DMS 273 (cell line): ENCODE measurements around the gene ARHGEF9.
A peak's percentile ranks its signal among the peaks of the same experiment; 100 is the strongest.
"Not testable (repeated sequence)": the region's sequence is repeated elsewhere in the genome, so short reads cannot be mapped to it uniquely, and the experiment has no call there.

Experiments
- DNase-seq: peaks from one replicate; lab custom pipeline; 2025; ENCODE audit not compliant: unreplicated experiment; lab: John Stamatoyannopoulos, UW

The ARHGEF9 gene

GRCh38 chrX:63784902-63785707 lies at the start of gene ARHGEF9:
Gene ARHGEF9 (minus strand): TSS chrX:63785214. CDS start chrX:63785145, 69 bp downstream.
- DNase-seq = peak; percentile 58

- DNase-seq = not testable (repeated sequence)
Observed at GRCh38 chrX:63825446-63825845, 40.4 kb upstream of the ARHGEF9 start.

GRCh38 chrX:63818156-63818555 lies 33.1 kb upstream of the ARHGEF9 start:
- no peak for DNase-seq

GRCh38 chrX:63817696-63818095 lies 32.7 kb upstream of the ARHGEF9 start:
- no peak for DNase-seq

GRCh38 chrX:63812823-63813222 lies 27.8 kb upstream of the ARHGEF9 start:
- no peak for DNase-seq

GRCh38 chrX:63810746-63811145 lies 25.7 kb upstream of the ARHGEF9 start:
- no peak for DNase-seq

- peak; percentile 45 for DNase-seq
Observed at GRCh38 chrX:63809173-63809572, 24.2 kb upstream of the ARHGEF9 start.

- DNase-seq = not testable (repeated sequence)
Observed at GRCh38 chrX:63795406-63795805, 10.4 kb upstream of the ARHGEF9 start.

GRCh38 chrX:63785708-63786040 lies 660 bp upstream of the ARHGEF9 start:
- DNase-seq = no peak

GRCh38 chrX:63784346-63784901 lies 590 bp downstream of the ARHGEF9 start:
- DNase-seq = peak; percentile 31

- DNase-seq = no peak
Observed at GRCh38 chrX:63782515-63782914, 2.5 kb downstream of the ARHGEF9 start.

- no peak for DNase-seq
Observed at GRCh38 chrX:63768760-63769159, 16.3 kb downstream of the ARHGEF9 start.

GRCh38 chrX:63765712-63766111 lies 19.3 kb downstream of the ARHGEF9 start:
- no peak for DNase-seq

- peak; percentile 3 for DNase-seq
Observed at GRCh38 chrX:63764946-63765345, 20.1 kb downstream of the ARHGEF9 start.

- DNase-seq = peak; percentile 2
Observed at GRCh38 chrX:63761639-63762038, 23.4 kb downstream of the ARHGEF9 start.

- no peak for DNase-seq
Observed at GRCh38 chrX:63758011-63758410, 27.0 kb downstream of the ARHGEF9 start.

- no peak for DNase-seq
Observed at GRCh38 chrX:63755892-63756291, 29.1 kb downstream of the ARHGEF9 start.

- DNase-seq = peak; percentile 96
Observed at GRCh38 chrX:63754860-63755579, 30.0 kb downstream of the ARHGEF9 start.

GRCh38 chrX:63754136-63754859 lies 30.7 kb downstream of the ARHGEF9 start:
- peak; percentile 54 for DNase-seq

- DNase-seq = peak; percentile 11
Observed at GRCh38 chrX:63751481-63751880, 33.5 kb downstream of the ARHGEF9 start.

GRCh38 chrX:63750811-63751210 lies 34.2 kb downstream of the ARHGEF9 start:
- peak; percentile 7 for DNase-seq
